GM21576 (cell line): ENCODE measurements around the gene CLSTN3.
A peak's percentile ranks its signal among the peaks of the same experiment; 100 is the strongest.
"Not testable (repeated sequence)": the region's sequence is repeated elsewhere in the genome, so short reads cannot be mapped to it uniquely, and the experiment has no call there.

Experiments used
- ATAC-seq: cut with Tn5 transposase; IDR thresholded peaks from one replicate; pipeline ENCODE4 v1.9.1; 2021; ENCODE audit warnings: mild to moderate bottlenecking, moderate library complexity; ENCODE audit not compliant: unreplicated experiment

Gene CLSTN3

DNA sequence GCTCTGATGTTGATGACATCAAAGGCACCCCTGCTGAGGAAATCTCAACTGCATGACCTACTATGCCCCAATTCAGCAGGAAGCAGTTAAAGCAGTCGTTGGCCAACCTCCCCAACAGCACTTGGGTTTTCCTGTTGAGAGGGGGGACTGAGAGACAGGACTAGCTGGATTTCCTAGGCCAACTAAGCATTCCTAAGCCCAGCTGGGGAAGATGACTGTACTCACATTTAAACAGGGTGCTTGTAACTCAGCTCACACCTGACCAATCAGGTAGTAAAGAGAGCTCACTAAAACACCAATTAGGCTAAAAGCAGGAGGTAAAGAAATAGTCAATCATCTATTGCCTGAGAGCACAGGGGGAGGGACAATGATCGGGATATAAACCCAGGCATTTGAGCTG is 55.9 kb downstream of the CLSTN3 start:
- not testable (repeated sequence) for ATAC-seq

- peak; percentile 22 for ATAC-seq
Measured at GRCh38 chr12:7188562-7189397, 58.6 kb downstream of the CLSTN3 start.

DNA sequence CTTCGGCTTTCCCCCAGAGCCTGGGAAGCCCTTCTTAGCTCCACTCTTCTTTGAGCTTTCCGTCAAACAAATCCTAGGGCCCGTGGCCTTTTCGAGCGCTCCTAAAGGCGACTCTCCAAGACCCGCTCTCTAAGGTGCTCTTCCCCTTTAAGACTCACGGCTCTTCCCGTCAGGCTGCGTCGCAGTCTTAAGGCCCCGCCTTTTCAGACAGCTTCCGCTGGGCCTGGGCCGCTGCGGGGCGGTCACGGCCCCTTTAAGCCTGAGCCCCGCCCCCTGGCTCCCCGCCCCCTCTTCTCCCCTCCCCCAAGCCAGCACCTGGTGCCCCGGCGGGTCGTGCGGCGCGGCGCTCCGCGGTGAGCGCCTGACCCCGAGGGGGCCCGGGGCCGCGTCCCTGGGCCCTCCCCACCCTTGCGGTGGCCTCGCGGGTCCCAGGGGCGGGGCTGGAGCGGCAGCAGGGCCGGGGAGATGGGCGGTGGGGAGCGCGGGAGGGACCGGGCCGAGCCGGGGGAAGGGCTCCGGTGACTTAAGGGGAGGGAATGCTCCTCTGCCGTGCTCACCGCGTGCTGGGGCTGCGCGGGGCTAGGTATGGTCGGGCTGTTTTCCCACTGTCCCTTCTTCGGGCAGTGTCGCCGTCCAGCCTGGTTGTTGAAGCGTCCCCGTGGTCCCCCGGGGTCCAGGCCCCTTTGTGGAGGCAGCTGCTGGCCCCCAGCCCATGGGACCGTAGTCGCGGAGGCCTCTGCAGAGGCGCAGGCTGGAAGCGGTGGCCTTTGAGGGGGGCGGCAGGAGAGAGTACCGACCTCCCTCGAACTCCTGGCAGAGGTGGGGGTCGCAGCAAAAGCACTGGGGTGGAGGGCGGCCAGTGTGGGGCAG is 59.5 kb downstream of the CLSTN3 start, which contains the start of gene PEX5:
PEX5 (plus strand) TSS at position 289 of the 870 bp plus-strand sequence. CDS start 692 bp downstream, outside the sequence.
- peak; percentile 94 for ATAC-seq

DNA sequence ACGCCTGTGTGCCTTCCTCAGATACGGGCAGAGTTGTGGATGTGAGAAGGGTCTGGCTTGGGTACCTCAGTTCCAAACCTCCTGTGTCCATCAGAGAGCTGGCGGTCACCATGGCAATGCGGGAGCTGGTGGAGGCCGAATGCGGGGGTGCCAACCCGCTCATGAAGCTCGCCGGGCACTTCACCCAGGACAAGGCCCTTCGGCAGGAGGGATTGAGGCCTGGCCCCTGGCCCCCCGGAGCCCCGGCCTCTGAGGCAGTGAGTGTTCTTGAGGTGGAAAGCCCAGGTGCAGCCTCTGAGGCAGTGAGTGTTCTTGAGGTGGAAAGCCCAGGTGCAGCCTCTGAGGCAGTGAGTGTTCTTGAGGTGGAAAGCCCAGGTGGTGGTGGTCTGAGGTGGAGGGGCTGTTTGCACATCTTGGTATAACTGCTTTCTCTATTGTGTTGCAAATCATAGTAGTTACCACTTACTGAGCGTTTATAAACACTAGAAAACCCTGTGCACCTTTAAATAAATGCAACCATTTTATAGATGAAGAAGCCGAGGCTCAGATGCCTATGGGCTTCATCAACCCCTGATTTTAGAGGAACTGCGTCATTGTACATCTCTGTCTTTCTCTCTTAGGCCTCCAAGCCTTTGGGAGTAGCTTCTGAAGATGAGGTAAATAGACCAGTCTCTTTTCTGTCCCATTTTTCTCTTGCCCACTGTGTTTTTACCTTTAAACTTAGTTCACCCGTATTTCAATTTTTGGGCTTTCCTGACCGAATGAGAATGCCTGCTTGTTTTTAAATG is 60.3 kb downstream of the CLSTN3 start:
- ATAC-seq: peak; percentile 10

- no peak for ATAC-seq
Measured at GRCh38 chr12:7193674-7194073, 63.5 kb downstream of the CLSTN3 start.

DNA sequence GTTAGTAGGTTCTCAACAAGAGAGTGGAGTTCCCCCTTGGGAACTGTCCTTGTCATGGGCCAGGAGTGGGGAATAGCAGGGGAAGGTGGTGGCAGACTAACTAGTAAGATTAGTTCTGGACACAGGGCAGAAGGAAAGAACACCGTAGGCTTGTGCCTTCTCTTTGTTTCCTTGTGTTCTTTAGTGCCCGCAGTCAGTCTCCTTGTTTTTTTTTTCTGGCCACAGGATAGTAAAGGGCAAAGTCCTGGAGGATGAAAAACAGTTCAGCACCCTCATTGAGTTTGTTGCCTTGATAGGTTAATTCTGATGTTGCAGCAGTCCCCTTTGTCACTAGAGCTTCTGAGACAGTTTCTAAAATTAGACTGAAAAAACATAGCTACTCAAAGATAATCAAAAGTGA is 67.7 kb downstream of the CLSTN3 start:
- ATAC-seq: no peak

GRCh38 chr12:7203109-7203508 is 72.9 kb downstream of the CLSTN3 start:
- ATAC-seq: no peak

DNA sequence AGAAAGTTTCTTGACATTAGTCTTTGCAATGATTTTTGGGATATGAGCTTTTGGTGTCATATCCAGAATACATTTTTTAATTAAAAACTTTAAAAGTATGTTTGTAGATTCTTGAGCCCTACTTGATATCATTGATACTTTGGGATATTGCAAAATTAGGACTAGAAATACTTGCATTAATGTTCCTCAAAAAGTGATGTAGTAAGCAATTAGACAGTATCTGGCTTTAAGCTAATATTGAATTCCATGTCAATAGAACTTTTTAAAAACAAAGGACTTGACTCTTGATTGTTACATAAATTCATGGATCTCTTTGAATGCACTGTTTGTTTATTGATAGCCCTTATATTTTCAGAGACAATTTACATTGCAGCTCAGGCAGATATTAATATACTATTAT is 74.9 kb downstream of the CLSTN3 start:
- no peak for ATAC-seq

- no peak for ATAC-seq
Measured at GRCh38 chr12:7206691-7207090, 76.5 kb downstream of the CLSTN3 start.

- ATAC-seq: no peak
Measured at GRCh38 chr12:7207866-7208625, 77.9 kb downstream of the CLSTN3 start.
